Upper lobe of right lung (tissue), 1 donor: ENCODE data around the gene IL1RN. TPM values are rescaled to one million over a fixed set of nuclear protein-coding genes. Genes with fewer than 3 reads are reported as not detected.

Source experiments
- ATAC-seq: fragments of 200-7000 bp; cut with Tn5 transposase; one replicate; pipeline ENCODE4 v1.9.1; 2020; ENCODE audit warnings: mild to moderate bottlenecking, moderate library complexity
- DNase-seq: peaks from one replicate; pipeline ENCODE4 v3.0.0-alpha.2; 2020
- H3K27ac ChIP-seq: fragments of 200-600 bp; one replicate; pipeline ENCODE4 v1.8.0; 2022
- H3K27me3 ChIP-seq: fragments of 200-600 bp; one replicate; pipeline ENCODE4 v1.8.0; 2022; ENCODE audit warnings: mild to moderate bottlenecking
- H3K36me3 ChIP-seq: fragments of 200-600 bp; one replicate; pipeline ENCODE4 v1.8.0; 2022
- H3K4me1 ChIP-seq: fragments of 200-600 bp; one replicate; pipeline ENCODE4 v1.8.0; 2022
- H3K4me3 ChIP-seq: fragments of 200-600 bp; one replicate; pipeline ENCODE4 v1.8.0; 2022; ENCODE audit warnings: mild to moderate bottlenecking
- H3K9me3 ChIP-seq: fragments of 200-600 bp; one replicate; pipeline ENCODE4 v1.8.0; 2022
- CTCF ChIP-seq: fragments of 200-600 bp; IDR thresholded peaks from one replicate; pipeline ENCODE4 v1.8.0; 2022; ENCODE audit warnings: antibody characterized with exemption
- intact Hi-C: fragments of 100-400 bp; cut with DNase I; formaldehyde crosslinking; loops from one replicate; pipeline ENCODE4 v1.11.0; 2022
- total RNA-seq: library from RNA; stranded (reverse); fragmentation: NEBNext Ultra II Directional; extraction: Animal tissue kit (Norgen Biotek cat#: 25700); gene quantifications from one replicate; pipeline ENCODE4 v1.2.1, GENCODE V29; 2021
- donor health status: DM: no; HTN: yes; CAD: no; lungs with severe emphysema.

IL1RN gene
- total RNA-seq, 1 donor from 2014 or later = 41.7 TPM

GRCh38 chr2:113114224-113114945 is 13.0 kb upstream of the IL1RN start:
- Histone ChIP-seq H3K4me3 (no peak overlapping the region), H3K9me3 (no peaks in the 10 kb centered on the region), H3K4me1 (no peaks in the 10 kb centered on the region), H3K36me3 (no peaks in the 10 kb centered on the region), H3K27ac (no peak overlapping the region), H3K27me3 (no peaks in the 10 kb centered on the region)
- no peak for TF ChIP-seq CTCF
- ATAC-seq (no peak), DNase-seq (no peak)
- intact Hi-C loops = no loop called here

GRCh38 chr2:113114996-113115395 is 12.4 kb upstream of the IL1RN start:
- no peak for TF ChIP-seq CTCF
- no peaks in the 10 kb centered on the region for H3K4me1 ChIP-seq
- no peaks in the 10 kb centered on the region for H3K27me3 ChIP-seq
- H3K27ac ChIP-seq = no peak overlapping the region
- no peaks in the 10 kb centered on the region for H3K36me3 ChIP-seq
- no peak overlapping the region for H3K4me3 ChIP-seq
- H3K9me3 ChIP-seq = no peaks in the 10 kb centered on the region
- ATAC-seq (no peak), DNase-seq (no peak)
- intact Hi-C loops = no loop called here

GRCh38 chr2:113116100-113116958 is 11.1 kb upstream of the IL1RN start:
- Histone ChIP-seq H3K27me3 (no peaks in the 10 kb centered on the region), H3K9me3 (no peaks in the 10 kb centered on the region), H3K4me3 (no peak overlapping the region), H3K36me3 (no peaks in the 10 kb centered on the region), H3K27ac (no peak overlapping the region), H3K4me1 (no peaks in the 10 kb centered on the region)
- DNase-seq (no peak), ATAC-seq (no peak)
- TF ChIP-seq CTCF = no peak
- intact Hi-C loops = no loop called here

GRCh38 chr2:113117541-113118262 is 9.7 kb upstream of the IL1RN start:
- H3K4me1 ChIP-seq = no peaks in the 10 kb centered on the region
- H3K27me3 ChIP-seq = no peaks in the 10 kb centered on the region
- no peaks in the 10 kb centered on the region for H3K9me3 ChIP-seq
- no peak overlapping the region for H3K4me3 ChIP-seq
- TF ChIP-seq CTCF = no peak
- DNase-seq = no peak
- H3K27ac ChIP-seq = no peak overlapping the region
- intact Hi-C loops = no loop called here
- no peaks in the 10 kb centered on the region for H3K36me3 ChIP-seq
- peak; percentile 86 for ATAC-seq

DNA sequence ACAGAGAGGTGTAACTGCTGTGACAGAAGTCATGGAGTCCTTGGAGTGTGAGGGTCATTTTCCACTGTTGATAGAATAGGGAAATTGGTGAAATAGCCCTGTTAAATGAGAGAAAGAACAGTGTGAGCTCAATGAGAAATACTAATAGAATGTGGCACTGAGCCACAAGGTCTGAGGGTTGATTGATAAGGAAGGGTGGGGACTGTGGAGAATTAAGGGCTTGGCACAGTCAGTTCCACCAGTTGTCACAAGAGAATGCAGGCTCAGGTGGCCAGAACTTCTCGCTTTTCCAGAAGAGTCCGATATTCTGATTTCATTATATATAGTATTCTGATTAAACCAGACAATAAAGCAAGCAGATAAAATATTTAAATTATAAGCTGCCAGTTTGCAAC is 9.1 kb upstream of the IL1RN start:
- intact Hi-C loops = no loop called here
- DNase-seq = no peak
- Histone ChIP-seq H3K9me3 (no peaks in the 10 kb centered on the region), H3K4me3 (no peak overlapping the region), H3K27me3 (no peaks in the 10 kb centered on the region), H3K36me3 (no peaks in the 10 kb centered on the region), H3K27ac (no peak overlapping the region), H3K4me1 (no peaks in the 10 kb centered on the region)
- ATAC-seq = no peak
- TF ChIP-seq CTCF = no peak
